AML-193 (cell line): ENCODE data around the gene LIN37.
"Not testable (repeated sequence)": the region's sequence is repeated elsewhere in the genome, so short reads cannot be mapped to it uniquely, and the experiment has no call there.

Source experiments
- DNase-seq, 2 experiments: peaks; one replicate each; lab custom pipeline; 2025; lab: John Stamatoyannopoulos, UW

Gene LIN37

GRCh38 chr19:35753634-35754369 is 5.4 kb downstream of the LIN37 start:
- DNase-seq, result no peak

- DNase-seq, result no peak
These were observed 6.2 kb downstream of the LIN37 start for GRCh38 chr19:35754370-35755130.

- DNase-seq, result no peak
These were observed 6.8 kb downstream of the LIN37 start for GRCh38 chr19:35755131-35755549.

- DNase-seq, result no peak
These were observed 7.4 kb downstream of the LIN37 start for GRCh38 chr19:35755550-35756376.

GRCh38 chr19:35756377-35757230 is 8.2 kb downstream of the LIN37 start, which contains the start of gene HSPB6:
HSPB6 (minus strand) TSS chr19:35757029; CDS start chr19:35757008, 21 bp downstream.
- no peak for DNase-seq

GRCh38 chr19:35757231-35757748 is 8.9 kb downstream of the LIN37 start:
- no peak for DNase-seq

- peak; percentile 97 to 98 for DNase-seq
These were observed 9.6 kb downstream of the LIN37 start, which contains the start of gene PROSER3 for GRCh38 chr19:35757749-35758608. PROSER3 (plus strand) TSS chr19:35758176; CDS start chr19:35758216, 40 bp downstream.

- DNase-seq, result no peak
These were observed 11.3 kb downstream of the LIN37 start for GRCh38 chr19:35759697-35760096.

GRCh38 chr19:35760711-35761349 is 12.5 kb downstream of the LIN37 start:
- DNase-seq, result no peak

GRCh38 chr19:35764432-35765315 is 16.3 kb downstream of the LIN37 start:
- no peak for DNase-seq

- no peak for DNase-seq
These were observed 18.3 kb downstream of the LIN37 start for GRCh38 chr19:35766571-35767104.

GRCh38 chr19:35767288-35768081 is 19.1 kb downstream of the LIN37 start:
- DNase-seq, result no peak

- no peak for DNase-seq
These were observed 19.7 kb downstream of the LIN37 start for GRCh38 chr19:35768082-35768421.

- DNase-seq, result not testable (repeated sequence)
These were observed 24.0 kb downstream of the LIN37 start for GRCh38 chr19:35772362-35772761.

GRCh38 chr19:35773020-35773806 is 24.8 kb downstream of the LIN37 start:
- DNase-seq, result no peak

GRCh38 chr19:35774274-35775045 is 26.1 kb downstream of the LIN37 start:
- no peak for DNase-seq
